ENCODE measurements around the gene ARL14. TPM values are rescaled to one million over a fixed set of nuclear protein-coding genes. Genes with fewer than 3 reads are reported as not detected.

Gene ARL14
- total RNA-seq, 3 donors from 2014 or later: not detected

DNA sequence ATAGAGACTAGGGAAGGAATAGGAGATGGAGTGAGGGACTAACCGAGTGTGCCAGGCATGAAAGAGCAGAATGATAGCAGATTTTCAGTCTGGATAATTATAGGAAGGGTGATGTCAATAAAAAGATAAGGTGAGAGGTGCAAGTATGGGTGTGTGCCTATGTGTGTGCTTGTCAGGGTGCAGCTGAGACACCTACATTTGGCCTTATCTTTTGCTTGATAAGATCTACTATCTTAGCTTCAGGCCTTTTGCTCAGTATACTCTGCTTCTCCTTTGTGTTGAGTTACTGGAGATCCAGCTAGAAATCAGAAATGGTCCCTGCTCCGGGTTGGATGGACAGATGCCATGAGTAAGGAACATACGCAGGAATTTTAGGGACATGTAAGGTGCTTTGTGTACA lies 17.4 kb downstream of the ARL14 start:
- intact Hi-C loops (cut with DNase I; ENCODE audit: low total_unique reads): no loop called here
- TF ChIP-seq POLR2AphosphoS5 (IDR thresholded peaks at IDR 0.05) (no peak), POLR2A (IDR thresholded peaks at IDR 0.05) (no peak)
- TF ChIP-seq, protein P1, sequence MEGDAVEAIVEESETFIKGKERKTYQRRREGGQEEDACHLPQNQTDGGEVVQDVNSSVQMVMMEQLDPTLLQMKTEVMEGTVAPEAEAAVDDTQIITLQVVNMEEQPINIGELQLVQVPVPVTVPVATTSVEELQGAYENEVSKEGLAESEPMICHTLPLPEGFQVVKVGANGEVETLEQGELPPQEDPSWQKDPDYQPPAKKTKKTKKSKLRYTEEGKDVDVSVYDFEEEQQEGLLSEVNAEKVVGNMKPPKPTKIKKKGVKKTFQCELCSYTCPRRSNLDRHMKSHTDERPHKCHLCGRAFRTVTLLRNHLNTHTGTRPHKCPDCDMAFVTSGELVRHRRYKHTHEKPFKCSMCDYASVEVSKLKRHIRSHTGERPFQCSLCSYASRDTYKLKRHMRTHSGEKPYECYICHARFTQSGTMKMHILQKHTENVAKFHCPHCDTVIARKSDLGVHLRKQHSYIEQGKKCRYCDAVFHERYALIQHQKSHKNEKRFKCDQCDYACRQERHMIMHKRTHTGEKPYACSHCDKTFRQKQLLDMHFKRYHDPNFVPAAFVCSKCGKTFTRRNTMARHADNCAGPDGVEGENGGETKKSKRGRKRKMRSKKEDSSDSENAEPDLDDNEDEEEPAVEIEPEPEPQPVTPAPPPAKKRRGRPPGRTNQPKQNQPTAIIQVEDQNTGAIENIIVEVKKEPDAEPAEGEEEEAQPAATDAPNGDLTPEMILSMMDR (IDR thresholded peaks at IDR 0.05): no peak
- Histone ChIP-seq H3K9me3 (no peaks in the 10 kb centered on the region), H3K27me3 (no peaks in the 10 kb centered on the region), H3K4me1 (no peaks in the 10 kb centered on the region), H3K36me3 (no peaks in the 10 kb centered on the region), H3K27ac (no peak overlapping the region), H3K4me3 (no peak overlapping the region)
- DNase-seq (ENCODE audit: low spot score in 2 of 2): no peak

DNA sequence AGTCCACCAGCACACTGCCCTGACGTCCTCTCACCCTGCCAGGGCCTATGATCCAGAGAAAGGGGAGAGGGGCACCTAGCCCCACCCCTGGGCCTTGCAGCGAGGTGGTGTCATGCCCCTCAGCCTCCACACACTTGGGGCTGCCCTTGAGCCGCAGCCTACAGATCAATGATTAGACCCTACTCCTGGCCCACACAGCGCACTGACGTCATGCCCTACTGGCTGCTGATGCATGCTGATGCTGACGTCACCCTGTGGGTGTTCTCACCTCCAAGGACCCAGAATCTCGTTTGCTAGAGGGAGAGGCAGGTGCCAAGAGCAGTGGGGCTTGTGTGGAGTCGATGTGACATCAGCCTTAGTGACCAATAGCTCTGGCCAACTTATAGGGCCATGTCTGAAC lies 18.0 kb downstream of the ARL14 start:
- Histone ChIP-seq H3K4me3 (no peak overlapping the region), H3K9me3 (no peaks in the 10 kb centered on the region), H3K36me3 (no peaks in the 10 kb centered on the region), H3K27me3 (no peaks in the 10 kb centered on the region), H3K27ac (no peak overlapping the region), H3K4me1 (no peaks in the 10 kb centered on the region)
- TF ChIP-seq, protein P1 (IDR thresholded peaks at IDR 0.05): no peak
- TF ChIP-seq POLR2A (IDR thresholded peaks at IDR 0.05): no peak
- TF ChIP-seq POLR2AphosphoS5 (IDR thresholded peaks at IDR 0.05): no peak
- intact Hi-C loops (cut with DNase I; ENCODE audit: low total_unique reads): no loop called here
- no peak for DNase-seq (ENCODE audit: low spot score in 2 of 2)

DNA sequence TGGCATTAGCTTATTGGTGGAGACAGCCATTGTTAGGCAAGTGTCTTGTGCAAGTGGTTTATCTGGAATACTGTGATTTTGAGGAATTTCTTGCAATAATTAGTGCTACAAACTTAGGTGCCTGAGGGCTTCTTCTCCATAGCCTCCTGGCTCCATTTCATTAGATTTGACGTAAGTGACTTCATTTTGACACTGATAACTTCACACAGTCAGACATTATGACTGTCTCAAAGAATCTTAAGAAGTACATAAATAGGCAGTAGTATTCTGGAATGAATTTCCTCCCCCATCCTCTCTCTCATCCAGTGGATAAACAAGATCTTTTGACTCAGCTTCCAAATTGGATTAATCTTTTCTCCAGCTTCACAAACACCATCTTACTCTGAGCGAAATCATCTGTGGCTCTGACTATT lies 19.0 kb downstream of the ARL14 start:
- Histone ChIP-seq H3K27me3 (no peaks in the 10 kb centered on the region), H3K27ac (no peak overlapping the region), H3K36me3 (no peaks in the 10 kb centered on the region), H3K9me3 (no peaks in the 10 kb centered on the region), H3K4me3 (no peak overlapping the region), H3K4me1 (no peaks in the 10 kb centered on the region)
- TF ChIP-seq POLR2AphosphoS5 (IDR thresholded peaks at IDR 0.05) (no peak), POLR2A (IDR thresholded peaks at IDR 0.05) (no peak)
- TF ChIP-seq, protein P1 (IDR thresholded peaks at IDR 0.05): no peak
- intact Hi-C loops (cut with DNase I; ENCODE audit: low total_unique reads): no loop called here
- no peak for DNase-seq (ENCODE audit: low spot score in 2 of 2)

DNA sequence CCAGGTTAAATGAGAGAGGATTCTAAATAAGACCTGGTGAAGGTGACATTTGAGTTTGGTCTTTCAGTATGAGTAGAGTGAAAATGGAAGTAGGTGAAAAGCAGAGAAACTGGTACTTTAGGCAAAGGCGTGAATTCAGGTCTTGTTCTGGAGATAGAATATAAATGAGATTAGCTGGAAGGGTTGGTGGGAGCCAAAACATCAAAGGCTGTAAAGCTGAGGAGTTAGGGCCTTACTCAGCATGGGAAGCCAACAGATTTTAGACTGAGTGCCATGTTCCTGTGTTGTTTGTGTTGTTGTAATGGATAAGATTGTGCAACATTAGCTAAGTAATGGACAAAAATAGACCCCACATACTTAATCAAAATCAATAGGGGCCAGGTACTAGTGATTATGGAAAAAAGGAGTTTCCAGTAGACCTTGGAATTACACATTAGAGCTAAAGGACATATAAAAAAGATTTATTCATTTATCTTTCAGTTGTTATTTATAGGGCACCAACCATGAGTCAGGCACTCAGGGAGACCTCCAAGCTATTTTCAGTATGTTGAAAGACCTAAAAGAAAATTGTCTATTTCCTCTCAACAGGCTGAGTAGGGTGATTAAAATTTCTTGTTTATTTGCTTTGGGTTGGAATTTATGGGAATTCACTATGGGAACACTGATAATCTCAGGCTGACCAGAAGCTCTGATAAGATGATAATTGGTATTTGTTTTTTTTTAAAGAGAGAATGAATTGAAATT lies 20.8 kb downstream of the ARL14 start:
- no peak for TF ChIP-seq POLR2A (IDR thresholded peaks at IDR 0.05)
- TF ChIP-seq, protein P1 (IDR thresholded peaks at IDR 0.05): no peak
- no peak for TF ChIP-seq POLR2AphosphoS5 (IDR thresholded peaks at IDR 0.05)
- DNase-seq (ENCODE audit: low spot score in 2 of 2): no peak
- H3K27me3 ChIP-seq: no peaks in the 10 kb centered on the region
- H3K9me3 ChIP-seq: no peaks in the 10 kb centered on the region
- no peak overlapping the region for H3K27ac ChIP-seq
- no peak overlapping the region for H3K4me3 ChIP-seq
- H3K4me1 ChIP-seq: no peaks in the 10 kb centered on the region
- intact Hi-C loops (cut with DNase I; ENCODE audit: low total_unique reads): loop anchor here (1.0 kb wide), 1 partner anchor 10 kb away; no protein-coding TSS in a partner anchor
- H3K36me3 ChIP-seq: no peaks in the 10 kb centered on the region

DNA sequence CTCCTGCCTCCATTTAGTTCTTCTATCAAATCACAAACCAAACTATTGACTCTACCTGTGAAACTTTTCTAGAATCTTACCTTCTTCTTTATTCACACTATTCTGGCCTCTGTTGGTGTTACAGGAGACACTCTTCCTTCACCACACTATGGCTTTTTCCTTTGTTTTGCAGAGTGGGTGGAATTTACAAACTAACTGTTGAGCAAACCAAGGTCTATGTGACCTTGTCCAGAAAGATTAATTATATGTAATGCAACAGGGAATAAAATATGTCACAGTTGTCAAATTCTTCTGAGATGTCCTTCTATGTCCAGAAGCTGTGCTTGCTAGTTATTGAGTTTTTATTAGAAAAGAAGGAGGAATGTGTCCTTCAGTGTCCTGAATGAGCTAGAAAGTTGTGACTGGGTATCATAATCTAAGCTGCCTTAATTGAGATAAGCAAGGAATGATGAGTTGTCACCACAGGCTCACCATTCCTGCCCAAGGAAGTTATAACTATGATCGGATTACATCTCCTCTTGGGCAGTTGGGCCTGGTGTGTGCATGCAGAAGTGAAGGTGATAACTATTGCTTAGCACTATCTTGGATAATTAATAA lies 21.7 kb downstream of the ARL14 start:
- intact Hi-C loops (cut with DNase I; ENCODE audit: low total_unique reads): loop anchor here (1.0 kb wide), 1 partner anchor 10 kb away; no protein-coding TSS in a partner anchor
- Histone ChIP-seq H3K4me1 (no peaks in the 10 kb centered on the region), H3K27ac (no peak overlapping the region), H3K27me3 (no peaks in the 10 kb centered on the region), H3K36me3 (no peaks in the 10 kb centered on the region), H3K9me3 (no peaks in the 10 kb centered on the region), H3K4me3 (no peak overlapping the region)
- TF ChIP-seq POLR2AphosphoS5 (IDR thresholded peaks at IDR 0.05): no peak
- TF ChIP-seq POLR2A (IDR thresholded peaks at IDR 0.05): no peak
- TF ChIP-seq, protein P1 (IDR thresholded peaks at IDR 0.05): no peak
- DNase-seq (ENCODE audit: low spot score in 2 of 2): no peak
